HEK293 (cell line): ENCODE data around the gene SUPT5H.
A peak's percentile ranks its signal among the peaks of the same experiment; 100 is the strongest.

Experiments used
- CTCF ChIA-PET: fragments of 350-600 bp; formaldehyde crosslinking; extraction: SDS; loops from one replicate; lab custom pipeline; 2021; ENCODE audit warnings: antibody characterized with exemption; lab: Yijun Ruan, JAX
- POLR2A ChIA-PET: fragments of 300-600 bp; formaldehyde crosslinking; extraction: SDS; loops from one replicate; lab custom pipeline; 2020; ENCODE audit warnings: antibody characterized with exemption, inconsistent platforms; lab: Yijun Ruan, JAX
- H3K27ac ChIP-seq: fragments of 200-500 bp; sonication (Bioruptor generic); 2 replicates; pipeline ENCODE4 v1.5.1; 2014; ENCODE audit warnings: low read depth, low read length, control low read depth, inconsistent platforms; ENCODE audit errors: extremely low read depth
- H3K36me3 ChIP-seq, 2 experiments: fragments of 200-500 bp in 1 of 2; sonication (Bioruptor generic) in 1 of 2; 1 replicate in 1 of 2; 2 replicates in 1 of 2; pipeline ENCODE4 v1.5.1; 2014 to 2017; ENCODE audit warnings: inconsistent platforms in 2 of 2, low read length in 2 of 2; ENCODE audit not compliant: control insufficient read depth in 2 of 2, insufficient read depth in 1 of 2
- H3K4me1 ChIP-seq: fragments of 200-500 bp; sonication (Bioruptor generic); 2 replicates; pipeline ENCODE4 v1.5.1; 2014; ENCODE audit warnings: mild to moderate bottlenecking, low read length, inconsistent platforms; ENCODE audit not compliant: control insufficient read depth, insufficient read depth
- H3K4me3 ChIP-seq: 2 replicates; pipeline ENCODE4 v1.5.1; 2011; ENCODE audit warnings: low read depth, mild to moderate bottlenecking, control low read depth, low read length, moderate library complexity
- H3K9me3 ChIP-seq: fragments of 200-500 bp; sonication (Bioruptor generic); 2 replicates; pipeline ENCODE4 v1.5.1; 2014; ENCODE audit warnings: low read depth, low read length, inconsistent platforms; ENCODE audit not compliant: control insufficient read depth, insufficient read depth
- GLIS2 ChIP-seq: fragments of 450-650 bp; formaldehyde crosslinking; IDR thresholded peaks from 2 replicates; pipeline ENCODE4 v1.5.1; 2016; ENCODE audit warnings: missing biosample characterization, missing genetic modification characterization
- IKZF3 ChIP-seq: fragments of 450-650 bp; IDR thresholded peaks from 2 replicates; pipeline ENCODE4 v1.5.0; 2018; ENCODE audit warnings: missing biosample characterization, mild to moderate bottlenecking, missing genetic modification characterization, moderate library complexity
- KLF1 ChIP-seq: fragments of 450-650 bp; formaldehyde crosslinking; IDR thresholded peaks from 2 replicates; pipeline ENCODE4 v1.5.1; 2016; ENCODE audit warnings: missing biosample characterization, missing genetic modification characterization
- PATZ1 ChIP-seq: fragments of 450-650 bp; formaldehyde crosslinking; IDR thresholded peaks from 2 replicates; pipeline ENCODE4 v1.5.1; 2016; ENCODE audit warnings: missing biosample characterization, missing genetic modification characterization
- PRDM1 ChIP-seq: fragments of 450-650 bp; formaldehyde crosslinking; IDR thresholded peaks from 2 replicates; pipeline ENCODE4; 2016; ENCODE audit warnings: missing biosample characterization, missing genetic modification characterization
- WT1 ChIP-seq: fragments of 450-650 bp; formaldehyde crosslinking; IDR thresholded peaks from 2 replicates; pipeline ENCODE4 v1.5.1; 2016; ENCODE audit warnings: missing biosample characterization, missing genetic modification characterization
- ZBTB1 ChIP-seq: fragments of 450-650 bp; formaldehyde crosslinking; IDR thresholded peaks from 2 replicates; pipeline ENCODE4 v1.5.1; 2016; ENCODE audit warnings: missing biosample characterization, missing genetic modification characterization
- ZBTB20 ChIP-seq: fragments of 450-650 bp; formaldehyde crosslinking; IDR thresholded peaks from 2 replicates; pipeline ENCODE4 v1.5.1; 2016; ENCODE audit warnings: missing biosample characterization, missing genetic modification characterization
- ZEB2 ChIP-seq: fragments of 450-650 bp; formaldehyde crosslinking; IDR thresholded peaks from 2 replicates; pipeline ENCODE4 v1.5.1; 2016; ENCODE audit warnings: missing biosample characterization, missing genetic modification characterization
- ZFHX2 ChIP-seq: fragments of 450-650 bp; formaldehyde crosslinking; conservative IDR thresholded peaks from 2 replicates; pipeline ENCODE4 v1.5.1; 2016; ENCODE audit warnings: missing biosample characterization, missing genetic modification characterization
- ZFP69B ChIP-seq: fragments of 450-650 bp; formaldehyde crosslinking; IDR thresholded peaks from 2 replicates; pipeline ENCODE4 v1.5.1; 2016; ENCODE audit warnings: missing biosample characterization, missing genetic modification characterization
- ZNF133 ChIP-seq: fragments of 450-650 bp; formaldehyde crosslinking; IDR thresholded peaks from 2 replicates; pipeline ENCODE4 v1.5.1; 2016; ENCODE audit warnings: missing biosample characterization, missing genetic modification characterization
- ZNF239 ChIP-seq: fragments of 450-650 bp; formaldehyde crosslinking; IDR thresholded peaks from 2 replicates; pipeline ENCODE4 v1.5.1; 2016; ENCODE audit warnings: missing biosample characterization, missing genetic modification characterization
- ZNF280C ChIP-seq: fragments of 450-650 bp; formaldehyde crosslinking; IDR thresholded peaks from 2 replicates; pipeline ENCODE4 v1.5.1; 2016; ENCODE audit warnings: missing biosample characterization, missing genetic modification characterization
- ZNF366 ChIP-seq: fragments of 450-650 bp; formaldehyde crosslinking; conservative IDR thresholded peaks from 2 replicates; pipeline ENCODE4 v1.5.1; 2016; ENCODE audit warnings: missing biosample characterization, missing genetic modification characterization
- ZNF426 ChIP-seq: fragments of 450-650 bp; formaldehyde crosslinking; IDR thresholded peaks from 2 replicates; pipeline ENCODE4 v1.5.1; 2017; ENCODE audit warnings: missing biosample characterization, missing genetic modification characterization, mild to moderate bottlenecking, inconsistent platforms, moderate library complexity
- ZNF513 ChIP-seq: fragments of 450-650 bp; IDR thresholded peaks from 2 replicates; pipeline ENCODE4 v1.5.1; 2018; ENCODE audit warnings: missing biosample characterization, missing genetic modification characterization
- ZNF521 ChIP-seq: fragments of 450-650 bp; formaldehyde crosslinking; IDR thresholded peaks from 2 replicates; pipeline ENCODE4 v1.5.1; 2017; ENCODE audit warnings: missing biosample characterization, mild to moderate bottlenecking, missing genetic modification characterization
- ZNF548 ChIP-seq: fragments of 450-650 bp; formaldehyde crosslinking; IDR thresholded peaks from 2 replicates; pipeline ENCODE4 v1.5.1; 2016; ENCODE audit warnings: missing biosample characterization, missing genetic modification characterization
- ZNF558 ChIP-seq: fragments of 450-650 bp; formaldehyde crosslinking; IDR thresholded peaks from 2 replicates; pipeline ENCODE4 v1.5.1; 2016; ENCODE audit warnings: missing biosample characterization, missing genetic modification characterization
- ZNF610 ChIP-seq: fragments of 450-650 bp; formaldehyde crosslinking; IDR thresholded peaks from 2 replicates; pipeline ENCODE4 v1.5.1; 2016; ENCODE audit warnings: missing biosample characterization, missing genetic modification characterization, borderline replicate concordance
- ZNF785 ChIP-seq: fragments of 450-650 bp; formaldehyde crosslinking; IDR thresholded peaks from 2 replicates; pipeline ENCODE4 v1.5.1; 2016; ENCODE audit warnings: missing biosample characterization, missing genetic modification characterization
- ZNF843 ChIP-seq: fragments of 450-650 bp; formaldehyde crosslinking; IDR thresholded peaks from 2 replicates; pipeline ENCODE4 v1.5.1; 2016; ENCODE audit warnings: missing biosample characterization, missing genetic modification characterization
- TF ChIP-seq, protein P1 (sequence below): fragments of 450-650 bp; formaldehyde crosslinking; IDR thresholded peaks from 2 replicates; pipeline ENCODE4 v1.5.1; 2016; ENCODE audit warnings: missing biosample characterization, missing genetic modification characterization
- TF ChIP-seq, protein P2 (sequence below): fragments of 450-650 bp; formaldehyde crosslinking; IDR thresholded peaks from 2 replicates; pipeline ENCODE4 v1.5.1; 2016; ENCODE audit warnings: missing biosample characterization, missing genetic modification characterization
- TF ChIP-seq, protein P3 (sequence below): fragments of 450-650 bp; formaldehyde crosslinking; conservative IDR thresholded peaks from 2 replicates; pipeline ENCODE4 v1.5.1; 2016; ENCODE audit warnings: low read depth, missing biosample characterization, missing genetic modification characterization

Gene SUPT5H

GRCh38 chr19:39473443-39473960 is 28.1 kb downstream of the SUPT5H start (continued):
- TF ChIP-seq ZNF426 (tag by site-specific recombination) (no peak), ZFP69B (tag by site-specific recombination) (peak; percentile 76), ZNF280C (tag by site-specific recombination) (no peak), ZNF513 (tag by site-specific recombination) (no peak)

DNA sequence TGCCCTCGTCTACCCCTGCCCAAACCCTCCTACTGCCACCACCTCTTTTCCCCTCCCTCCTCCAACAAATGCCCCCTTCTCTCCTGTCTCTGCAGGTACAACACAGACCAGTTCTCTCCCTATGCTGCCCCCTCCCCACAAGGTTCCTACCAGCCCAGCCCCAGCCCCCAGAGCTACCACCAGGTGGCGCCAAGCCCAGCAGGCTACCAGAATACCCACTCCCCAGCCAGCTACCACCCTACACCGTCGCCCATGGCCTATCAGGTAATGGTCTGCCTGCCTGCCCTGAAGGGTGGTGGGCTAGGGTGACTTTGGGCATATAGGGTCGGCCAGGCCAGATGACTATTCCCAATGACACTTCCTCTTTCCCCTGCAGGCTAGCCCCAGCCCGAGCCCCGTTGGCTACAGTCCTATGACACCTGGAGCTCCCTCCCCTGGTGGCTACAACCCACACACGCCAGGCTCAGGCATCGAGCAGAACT is 28.8 kb downstream of the SUPT5H start:
- ChIA-PET POLR2A (interaction anchor here (0.9 to 3.6 kb wide), 5 partner anchors 29 to 59 kb away, joined by 4 to 29 read pairs (median 6); partner anchors contain the start of genes EID2B, RPS16 and SUPT5H), CTCF (interaction anchor here (0.6 to 6.1 kb wide), 49 partner anchors 9 to 503 kb away, joined by 3 to 174 read pairs (median 5); partner anchors contain the start of genes DLL3, EID2, EID2B and GMFG)
- Histone ChIP-seq H3K4me1 (no peaks in the 10 kb centered on the region), H3K27ac (no peak overlapping the region), H3K36me3 (peaks cover 76 to 91% of the 10 kb centered on the region in 2 experiments), H3K9me3 (no peaks in the 10 kb centered on the region), H3K4me3 (no peak overlapping the region)
- TF ChIP-seq ZNF558 (tag by site-specific recombination) (no peak), ZNF548 (tag by site-specific recombination) (0 out of 2 replicates have a peak, but pooled peaks have one; percentile 11), WT1 (tag by site-specific recombination) (peak; percentile 31; the same call in 1 of the 2 replicates), GLIS2 (tag by site-specific recombination) (0 out of 2 replicates have a peak, but pooled peaks have one; percentile 4), PRDM1 (no peak), ZNF133 (no peak), ZBTB1 (tag by site-specific recombination) (no peak), ZBTB20 (tag by site-specific recombination) (no peak), ZNF521 (tag by site-specific recombination) (no peak), ZNF843 (tag by site-specific recombination) (0 out of 2 replicates have a peak, but pooled peaks have one; percentile 59), ZNF366 (no peak), KLF1 (tag by site-specific recombination) (peak; percentile 16; the same call in 1 of the 2 replicates), IKZF3 (tag by site-specific recombination) (no peak), ZNF239 (no peak), ZNF610 (tag by site-specific recombination) (no peak), ZNF785 (tag by site-specific recombination) (no peak; the same call in 1 of the 2 replicates), PATZ1 (tag by site-specific recombination) (peak; percentile 97), ZFHX2 (tag by site-specific recombination) (peak; percentile 24; the same call in 1 of the 2 replicates), ZEB2 (tag by site-specific recombination) (no peak; the same call in 1 of the 2 replicates)
- TF ChIP-seq, protein P1, sequence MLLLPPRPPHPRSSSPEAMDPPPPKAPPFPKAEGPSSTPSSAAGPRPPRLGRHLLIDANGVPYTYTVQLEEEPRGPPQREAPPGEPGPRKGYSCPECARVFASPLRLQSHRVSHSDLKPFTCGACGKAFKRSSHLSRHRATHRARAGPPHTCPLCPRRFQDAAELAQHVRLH (tag by site-specific recombination): peak; percentile 66; the same call in 1 of the 2 replicates
- TF ChIP-seq, protein P2, sequence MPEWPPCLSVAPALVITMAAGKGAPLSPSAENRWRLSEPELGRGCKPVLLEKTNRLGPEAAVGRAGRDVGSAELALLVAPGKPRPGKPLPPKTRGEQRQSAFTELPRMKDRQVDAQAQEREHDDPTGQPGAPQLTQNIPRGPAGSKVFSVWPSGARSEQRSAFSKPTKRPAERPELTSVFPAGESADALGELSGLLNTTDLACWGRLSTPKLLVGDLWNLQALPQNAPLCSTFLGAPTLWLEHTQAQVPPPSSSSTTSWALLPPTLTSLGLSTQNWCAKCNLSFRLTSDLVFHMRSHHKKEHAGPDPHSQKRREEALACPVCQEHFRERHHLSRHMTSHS (tag by site-specific recombination): peak; percentile 54; the same call in 1 of the 2 replicates
- TF ChIP-seq, protein P3, sequence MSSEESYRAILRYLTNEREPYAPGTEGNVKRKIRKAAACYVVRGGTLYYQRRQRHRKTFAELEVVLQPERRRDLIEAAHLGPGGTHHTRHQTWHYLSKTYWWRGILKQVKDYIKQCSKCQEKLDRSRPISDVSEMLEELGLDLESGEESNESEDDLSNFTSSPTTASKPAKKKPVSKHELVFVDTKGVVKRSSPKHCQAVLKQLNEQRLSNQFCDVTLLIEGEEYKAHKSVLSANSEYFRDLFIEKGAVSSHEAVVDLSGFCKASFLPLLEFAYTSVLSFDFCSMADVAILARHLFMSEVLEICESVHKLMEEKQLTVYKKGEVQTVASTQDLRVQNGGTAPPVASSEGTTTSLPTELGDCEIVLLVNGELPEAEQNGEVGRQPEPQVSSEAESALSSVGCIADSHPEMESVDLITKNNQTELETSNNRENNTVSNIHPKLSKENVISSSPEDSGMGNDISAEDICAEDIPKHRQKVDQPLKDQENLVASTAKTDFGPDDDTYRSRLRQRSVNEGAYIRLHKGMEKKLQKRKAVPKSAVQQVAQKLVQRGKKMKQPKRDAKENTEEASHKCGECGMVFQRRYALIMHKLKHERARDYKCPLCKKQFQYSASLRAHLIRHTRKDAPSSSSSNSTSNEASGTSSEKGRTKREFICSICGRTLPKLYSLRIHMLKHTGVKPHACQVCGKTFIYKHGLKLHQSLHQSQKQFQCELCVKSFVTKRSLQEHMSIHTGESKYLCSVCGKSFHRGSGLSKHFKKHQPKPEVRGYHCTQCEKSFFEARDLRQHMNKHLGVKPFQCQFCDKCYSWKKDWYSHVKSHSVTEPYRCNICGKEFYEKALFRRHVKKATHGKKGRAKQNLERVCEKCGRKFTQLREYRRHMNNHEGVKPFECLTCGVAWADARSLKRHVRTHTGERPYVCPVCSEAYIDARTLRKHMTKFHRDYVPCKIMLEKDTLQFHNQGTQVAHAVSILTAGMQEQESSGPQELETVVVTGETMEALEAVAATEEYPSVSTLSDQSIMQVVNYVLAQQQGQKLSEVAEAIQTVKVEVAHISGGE (tag by site-specific recombination): no peak; the same call in 1 of the 2 replicates
